ENCODE results near the gene GGT7. TPM values are rescaled to one million over a fixed set of nuclear protein-coding genes. Genes with fewer than 3 reads are reported as not detected.

The GGT7 gene
- total and polyA plus RNA-seq, 9 of the 15 experiments (the other 6 are each of a cell fraction or from before 2014, with no cell fraction given) = 0.04 to 18.3 (median 5.9) TPM

GRCh38 chr20:34887023-34887422, 14.4 kb upstream of the GGT7 start (continued):
- no peak for TF ChIP-seq CHD7 (IDR thresholded peaks at IDR 0.05; ENCODE audit: low read depth, low read length)
- TF ChIP-seq RNF2 (IDR thresholded peaks at IDR 0.05) = no peak
- no peak for TF ChIP-seq NFE2L1 (tag; IDR thresholded peaks at IDR 0.05; ENCODE audit: borderline replicate concordance, low read depth)
- no peak for TF ChIP-seq ZBTB12 (CRISPR knock-in tag; IDR thresholded peaks at IDR 0.05)
- no peak for TF ChIP-seq ZNF133 (CRISPR knock-in tag; IDR thresholded peaks at IDR 0.05)
- TF ChIP-seq, protein P1, sequence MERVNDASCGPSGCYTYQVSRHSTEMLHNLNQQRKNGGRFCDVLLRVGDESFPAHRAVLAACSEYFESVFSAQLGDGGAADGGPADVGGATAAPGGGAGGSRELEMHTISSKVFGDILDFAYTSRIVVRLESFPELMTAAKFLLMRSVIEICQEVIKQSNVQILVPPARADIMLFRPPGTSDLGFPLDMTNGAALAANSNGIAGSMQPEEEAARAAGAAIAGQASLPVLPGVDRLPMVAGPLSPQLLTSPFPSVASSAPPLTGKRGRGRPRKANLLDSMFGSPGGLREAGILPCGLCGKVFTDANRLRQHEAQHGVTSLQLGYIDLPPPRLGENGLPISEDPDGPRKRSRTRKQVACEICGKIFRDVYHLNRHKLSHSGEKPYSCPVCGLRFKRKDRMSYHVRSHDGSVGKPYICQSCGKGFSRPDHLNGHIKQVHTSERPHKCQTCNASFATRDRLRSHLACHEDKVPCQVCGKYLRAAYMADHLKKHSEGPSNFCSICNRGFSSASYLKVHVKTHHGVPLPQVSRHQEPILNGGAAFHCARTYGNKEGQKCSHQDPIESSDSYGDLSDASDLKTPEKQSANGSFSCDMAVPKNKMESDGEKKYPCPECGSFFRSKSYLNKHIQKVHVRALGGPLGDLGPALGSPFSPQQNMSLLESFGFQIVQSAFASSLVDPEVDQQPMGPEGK (CRISPR knock-in tag; IDR thresholded peaks at IDR 0.05; ENCODE audit: borderline replicate concordance) = no peak
- TF ChIP-seq TEAD4 (IDR thresholded peaks at IDR 0.05; ENCODE audit: low read length) = no peak
- no peak for TF ChIP-seq TEAD4 (CRISPR knock-in tag; IDR thresholded peaks at IDR 0.05; ENCODE audit: borderline replicate concordance)
- no peak for TF ChIP-seq CHD2 (IDR thresholded peaks at IDR 0.05; ENCODE audit: low read depth, low read length)
- no peak for TF ChIP-seq EGR1 (conservative IDR thresholded peaks at IDR 0.05)
- TF ChIP-seq FOXA3 (CRISPR knock-in tag; conservative IDR thresholded peaks at IDR 0.05 in 1 of 2, IDR thresholded peaks at IDR 0.05 in 1 of 2) = no peak
- no peak for TF ChIP-seq EP400 (IDR thresholded peaks at IDR 0.05)
- no peak for TF ChIP-seq ARID3A (IDR thresholded peaks at IDR 0.05; ENCODE audit: borderline replicate concordance, low read depth, low read length)
